DMS 273 (cell line): ENCODE data around the gene SUN5.
A peak's percentile ranks its signal among the peaks of the same experiment; 100 is the strongest.
"Not testable (repeated sequence)": the region's sequence is repeated elsewhere in the genome, so short reads cannot be mapped to it uniquely, and the experiment has no call there.

Experiments
- DNase-seq: peaks from one replicate; lab custom pipeline; 2025; ENCODE audit not compliant: unreplicated experiment; lab: John Stamatoyannopoulos, UW

Gene SUN5

GRCh38 chr20:32965581-32966373, 38.5 kb downstream of the SUN5 start:
- DNase-seq: no peak

DNA sequence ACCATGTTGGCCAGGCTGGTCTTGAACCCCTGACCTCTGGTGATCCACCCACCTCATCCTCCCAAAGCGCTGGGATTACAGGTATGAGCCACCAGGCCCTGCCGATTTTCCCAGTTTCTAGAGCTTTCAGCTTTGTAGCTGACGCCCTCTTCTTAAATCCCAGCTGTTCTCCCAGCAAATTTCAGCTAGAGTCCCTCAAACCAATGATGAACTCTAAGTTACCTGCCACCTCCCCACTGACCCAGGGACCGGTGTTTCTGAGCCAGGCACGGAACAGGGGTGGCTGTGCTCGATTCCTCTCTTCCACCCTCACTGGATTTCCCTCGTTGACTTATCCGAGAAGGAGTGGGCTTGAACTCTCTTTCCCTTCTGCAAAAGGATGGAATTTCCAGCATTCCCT, 39.1 kb downstream of the SUN5 start:
- no peak for DNase-seq

GRCh38 chr20:32964575-32964974, 39.7 kb downstream of the SUN5 start:
- no peak for DNase-seq

- no peak for DNase-seq
These were observed 41.1 kb downstream of the SUN5 start for GRCh38 chr20:32963176-32963575.

DNA sequence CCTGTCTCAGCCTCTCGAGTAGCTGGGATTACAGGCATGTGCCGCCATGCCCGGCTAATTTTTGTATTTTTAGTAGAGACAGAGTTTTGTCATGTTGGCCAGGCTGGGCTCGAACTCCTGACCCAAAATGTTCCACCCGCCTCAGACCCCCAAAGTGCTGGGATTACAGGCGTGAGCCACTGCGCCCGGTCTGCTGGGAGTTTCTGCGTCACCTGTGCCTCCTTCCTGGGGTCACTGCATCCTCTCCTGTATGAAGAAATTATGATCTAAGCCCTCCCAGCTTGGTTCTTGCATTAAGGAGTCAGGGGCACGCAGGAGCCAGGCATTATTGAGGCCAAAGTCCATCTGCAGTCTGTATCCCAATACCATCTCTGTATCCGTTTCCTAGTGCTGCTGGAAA, 41.6 kb downstream of the SUN5 start:
- not testable (repeated sequence) for DNase-seq

DNA sequence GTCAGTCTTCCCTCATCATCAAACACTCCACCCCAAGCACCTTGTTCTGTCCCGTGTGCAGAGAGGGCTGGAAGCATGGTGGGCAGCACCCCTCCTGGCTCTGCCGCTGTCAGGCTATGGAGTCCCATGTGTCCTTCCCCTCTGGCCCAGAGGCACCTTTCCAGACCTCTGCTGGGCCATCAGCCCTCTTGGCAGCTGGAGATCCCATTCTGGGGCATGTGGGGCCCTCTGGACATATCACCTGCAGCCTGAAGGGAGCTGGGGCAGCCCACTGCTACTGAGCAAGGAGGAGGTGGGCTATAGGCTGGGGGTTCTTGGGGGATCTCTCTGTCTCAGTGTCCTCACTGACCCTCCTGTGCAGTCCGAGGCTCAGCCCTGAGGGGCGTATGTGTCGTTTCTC, 42.2 kb downstream of the SUN5 start:
- no peak for DNase-seq

GRCh38 chr20:32960849-32961731, 43.1 kb downstream of the SUN5 start:
- DNase-seq: no peak

DNA sequence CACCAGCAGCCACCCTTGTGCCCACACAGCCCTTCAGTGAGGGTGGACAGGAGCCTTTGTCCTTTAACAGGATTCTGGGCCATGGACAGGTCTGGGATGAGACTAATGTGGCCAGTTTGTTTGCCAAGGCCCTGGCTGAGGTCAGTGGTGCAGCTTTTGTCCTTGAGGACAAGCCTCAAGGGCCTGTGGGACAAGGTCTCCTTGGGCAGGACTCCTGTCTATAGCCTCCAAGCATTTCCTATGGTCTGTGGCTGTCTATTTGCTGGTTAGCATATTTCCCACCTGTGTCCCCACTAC, 44.1 kb downstream of the SUN5 start:
- no peak for DNase-seq

- DNase-seq: no peak
These were observed 44.6 kb downstream of the SUN5 start for GRCh38 chr20:32959351-32960221.

- DNase-seq: no peak
These were observed 45.7 kb downstream of the SUN5 start for GRCh38 chr20:32958574-32958973.

GRCh38 chr20:32957459-32957858, 46.8 kb downstream of the SUN5 start:
- no peak for DNase-seq

DNA sequence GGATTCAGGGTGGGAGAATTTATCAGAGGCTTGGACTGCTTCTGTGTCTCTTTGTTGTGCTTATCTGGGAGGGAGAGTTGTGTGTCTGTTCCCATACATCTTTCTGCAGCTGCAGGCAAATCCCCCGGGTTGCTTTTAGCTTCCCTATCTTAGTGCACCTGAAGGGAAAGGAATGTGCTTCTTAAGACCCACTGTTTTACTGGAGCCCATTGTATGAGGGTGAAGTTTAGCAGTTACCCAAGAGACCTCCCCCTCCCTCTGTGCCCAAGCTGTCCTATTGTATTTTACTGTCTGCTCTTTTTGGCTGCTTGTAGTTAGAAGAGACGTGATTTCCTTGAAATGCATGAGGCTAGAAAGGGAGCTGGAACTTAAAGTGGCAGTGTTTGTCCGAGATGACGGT, 53.7 kb downstream of the SUN5 start:
- DNase-seq: not testable (repeated sequence)

DNA sequence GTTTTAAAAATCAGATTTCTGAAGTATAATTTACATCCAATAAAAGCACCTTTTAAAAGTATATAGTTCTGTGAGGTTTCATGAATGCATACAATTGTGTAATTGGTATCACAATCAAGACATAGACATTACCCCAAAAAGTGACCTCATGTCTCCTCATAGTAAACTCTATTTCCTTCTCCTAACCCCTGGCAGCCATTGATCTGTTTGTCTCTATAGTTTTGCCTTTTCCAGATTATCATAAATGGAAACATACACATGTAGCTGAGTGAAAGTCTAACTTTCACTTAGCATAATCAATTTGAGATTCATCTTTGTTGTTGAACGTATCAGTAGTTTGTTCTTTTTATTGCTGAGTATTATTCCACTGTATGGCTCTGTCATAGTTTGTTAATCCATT, 57.6 kb downstream of the SUN5 start:
- DNase-seq: no peak

- peak; percentile 28 for DNase-seq
These were observed 58.5 kb downstream of the SUN5 start for GRCh38 chr20:32945710-32946221.

DNA sequence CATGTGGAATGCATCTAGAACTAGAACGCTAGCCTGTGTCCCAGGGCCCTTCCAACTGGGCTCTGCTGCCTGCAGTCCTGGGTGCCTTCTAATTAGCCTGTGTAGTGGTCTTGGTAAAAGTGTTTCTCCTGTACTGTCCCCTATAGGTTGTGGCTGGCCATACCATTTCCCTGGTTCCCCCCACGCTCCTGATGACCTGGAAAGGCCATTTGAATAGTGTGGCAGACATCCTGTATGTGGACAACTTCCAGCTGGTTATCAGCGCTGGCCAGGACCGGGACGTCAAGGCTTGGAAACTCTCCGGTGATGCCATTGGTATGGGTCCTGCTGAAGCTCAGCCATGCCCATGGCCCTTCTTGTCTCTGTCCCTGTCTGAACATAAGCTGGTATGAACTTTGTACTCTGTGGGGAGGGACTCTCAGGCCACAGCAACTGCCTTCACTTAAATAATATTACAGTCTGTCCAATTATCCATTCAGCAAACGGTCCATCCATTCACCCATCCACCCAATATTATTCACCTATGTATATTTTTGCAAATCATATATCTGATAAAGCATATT, 60.7 kb downstream of the SUN5 start:
- DNase-seq: no peak

DNA sequence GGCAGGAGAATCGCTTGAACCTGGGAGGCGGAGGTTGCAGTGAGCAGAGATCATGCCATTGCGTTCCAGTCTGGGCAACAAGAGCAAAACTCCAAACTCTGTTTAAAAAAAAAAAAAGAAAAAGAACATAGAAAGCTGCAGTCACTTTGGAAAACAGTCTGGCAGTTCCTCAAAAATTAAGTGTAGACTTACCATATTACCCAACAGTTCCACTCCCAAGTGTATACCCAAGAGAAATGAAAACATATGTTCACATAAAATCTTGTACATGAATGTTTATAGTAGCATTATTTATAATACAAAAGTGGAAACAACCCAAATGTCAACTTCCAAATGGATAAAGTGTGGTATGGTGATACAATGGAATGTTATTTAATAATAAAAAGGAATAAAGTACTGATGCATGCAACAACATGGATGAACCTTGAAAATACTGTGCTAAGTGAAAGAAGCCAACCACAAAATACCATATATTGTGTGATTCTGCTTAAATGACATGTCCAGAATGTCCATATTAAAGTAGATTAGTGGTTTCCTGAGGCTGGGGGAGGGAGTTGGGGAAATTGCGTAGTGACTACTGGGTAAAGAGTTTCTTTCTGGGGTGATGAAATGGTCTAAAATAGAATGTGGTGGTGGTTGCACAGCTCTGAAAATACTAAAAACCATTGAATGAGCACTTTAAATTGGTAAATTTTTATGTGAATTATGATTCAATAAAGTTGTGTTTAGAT, 62.9 kb downstream of the SUN5 start:
- no peak for DNase-seq

DNA sequence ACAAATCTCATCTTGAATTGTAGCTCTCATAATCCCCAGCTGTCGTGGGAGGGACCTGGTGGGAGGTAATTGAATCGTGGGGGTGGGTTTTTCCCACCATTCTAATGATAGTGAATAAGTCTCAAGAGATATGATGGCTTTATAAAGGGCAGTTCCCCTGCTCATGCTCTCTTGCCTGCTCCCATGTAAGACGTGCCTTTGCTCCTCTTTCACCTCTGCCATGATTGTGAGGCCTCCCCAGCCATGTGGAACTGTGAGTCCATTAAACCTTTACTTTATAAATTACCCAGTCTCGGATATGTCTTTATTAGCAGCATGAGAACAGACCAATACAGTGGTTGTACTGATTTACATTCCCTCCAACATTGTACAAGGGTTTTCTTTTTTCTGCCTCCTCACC, 69.7 kb downstream of the SUN5 start:
- DNase-seq: no peak
